LHCN-M2 (cell line): Measurements from ENCODE around the gene ZNF662. TPM values are rescaled to one million over a fixed set of nuclear protein-coding genes. Genes with fewer than 3 reads are reported as not detected.

Experiments
- DNase-seq: peaks from one replicate; pipeline ENCODE4 v3.0.0-alpha.2; 2012; ENCODE audit warnings: low read depth
- total RNA-seq: library from RNA; depleted of rRNA; stranded (reverse); fragments of >200 nt; gene quantifications from 2 replicates; pipeline ENCODE4 v1.2.3, GENCODE V29; 2014; rRNA removed

ZNF662 gene
- total RNA-seq, 1 experiment from 2014 or later = 1.4 TPM

DNA sequence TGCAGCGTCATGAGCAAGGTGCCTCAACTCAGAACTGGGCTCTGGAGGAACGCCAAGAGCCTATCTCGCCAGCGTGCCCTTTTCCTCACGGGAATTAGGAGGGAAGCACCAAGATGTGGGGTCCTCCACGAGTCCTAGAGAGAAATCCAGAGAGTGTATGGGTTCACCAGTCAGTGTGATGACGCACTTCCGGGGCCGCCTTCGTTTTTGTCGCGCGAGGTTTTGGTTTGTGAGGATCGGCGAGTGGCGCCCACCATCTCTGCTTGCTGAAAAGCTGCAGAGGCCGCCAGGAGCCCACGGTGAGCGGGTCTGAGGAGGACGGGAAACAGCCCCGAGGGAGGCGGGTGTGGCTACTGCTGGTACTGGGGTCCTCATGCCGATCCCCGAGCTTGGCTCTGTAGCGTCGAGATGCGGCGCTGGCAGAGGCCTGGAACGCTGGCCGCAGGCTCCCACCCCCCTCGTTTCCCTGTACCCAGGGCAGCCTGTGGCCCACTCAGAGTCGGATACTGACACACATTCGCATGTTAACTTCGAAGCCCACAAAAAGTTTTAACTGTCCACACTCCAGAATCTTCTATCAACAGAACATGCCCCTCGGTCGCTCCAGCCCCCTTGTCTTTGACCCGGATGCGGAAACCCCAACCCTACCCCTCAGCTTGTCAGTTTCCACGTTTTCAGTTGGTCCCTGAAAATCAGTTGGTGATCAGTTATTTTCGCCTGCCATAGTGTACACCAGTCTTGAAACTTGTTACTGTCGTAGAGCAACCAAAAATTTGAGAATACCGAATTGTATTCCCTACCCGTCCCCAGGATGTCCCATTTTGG lies 30.4 kb downstream of the ZNF662 start:
- DNase-seq = no peak

DNA sequence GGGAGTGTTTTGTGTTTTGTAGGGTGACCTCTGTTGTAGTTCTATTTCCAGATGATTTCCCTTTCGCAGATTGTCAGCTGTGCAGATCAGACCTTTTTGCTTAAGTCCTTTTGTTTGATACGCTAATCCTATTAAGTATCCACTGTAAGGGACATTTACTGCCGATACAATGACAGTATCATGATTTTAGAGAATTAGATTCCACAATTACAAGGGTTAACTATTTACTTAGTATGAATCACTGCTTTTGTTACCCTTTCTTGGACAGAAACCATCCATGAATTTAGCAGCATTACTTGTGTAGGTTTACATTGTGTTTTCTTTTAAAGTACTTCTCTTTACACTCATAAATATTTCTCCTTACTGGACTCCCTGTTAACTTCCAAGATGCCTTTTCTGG lies 31.4 kb downstream of the ZNF662 start:
- no peak for DNase-seq

DNA sequence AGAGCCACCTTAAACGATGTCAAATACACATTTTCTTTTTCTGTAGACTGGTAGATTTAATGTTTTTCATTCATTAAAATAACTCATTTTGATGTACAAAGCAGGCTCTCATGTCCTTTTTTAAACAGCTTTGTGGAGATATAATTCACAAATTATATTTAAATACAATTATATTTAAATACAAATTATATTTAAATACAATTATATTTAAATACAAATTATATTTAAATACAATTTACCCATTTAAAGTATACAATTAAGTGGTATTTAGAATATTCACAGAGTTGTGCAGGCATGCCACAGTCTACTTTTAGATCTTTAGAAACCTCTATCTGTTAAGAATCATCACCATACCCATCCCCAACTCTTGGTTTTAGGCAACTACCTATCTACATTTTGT lies 36.8 kb downstream of the ZNF662 start:
- DNase-seq = no peak

DNA sequence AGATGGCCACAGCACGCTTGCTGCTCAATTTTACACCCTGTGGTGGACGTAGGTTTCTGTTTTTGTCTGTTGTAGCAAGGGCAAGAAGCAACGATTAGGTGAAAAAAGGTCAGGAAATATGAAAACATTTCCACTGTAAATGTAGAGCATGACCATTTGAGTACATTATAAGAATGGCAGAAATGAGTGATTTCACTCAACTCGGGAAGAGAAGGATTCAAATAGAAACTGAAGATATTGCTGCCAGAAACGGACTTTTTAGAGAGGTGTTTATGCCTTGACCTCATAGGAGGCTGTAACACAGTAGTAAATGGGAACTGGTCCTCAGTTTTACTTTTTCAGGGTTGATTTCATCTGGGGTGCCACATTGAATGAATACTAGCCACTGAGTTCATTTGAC lies 40.1 kb downstream of the ZNF662 start:
- DNase-seq = no peak

DNA sequence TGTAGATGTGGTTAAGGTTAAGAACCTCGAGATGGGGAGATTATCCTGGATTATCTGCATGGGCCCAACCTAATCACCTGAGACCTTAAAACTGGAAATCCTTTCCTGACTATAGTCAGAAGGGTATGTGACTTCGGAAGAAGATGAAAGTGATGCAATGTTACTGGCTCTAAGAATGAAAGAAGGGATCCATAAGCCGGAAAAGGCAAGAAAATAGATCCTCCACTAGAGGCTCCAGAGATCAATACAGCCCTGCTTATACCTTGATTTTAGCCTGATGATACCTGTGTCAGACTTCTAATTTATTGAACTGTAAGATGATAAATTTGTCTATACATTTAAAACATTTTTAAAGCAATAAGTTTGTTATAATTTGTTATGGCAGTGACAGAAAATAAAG lies 51.6 kb downstream of the ZNF662 start:
- no peak for DNase-seq

DNA sequence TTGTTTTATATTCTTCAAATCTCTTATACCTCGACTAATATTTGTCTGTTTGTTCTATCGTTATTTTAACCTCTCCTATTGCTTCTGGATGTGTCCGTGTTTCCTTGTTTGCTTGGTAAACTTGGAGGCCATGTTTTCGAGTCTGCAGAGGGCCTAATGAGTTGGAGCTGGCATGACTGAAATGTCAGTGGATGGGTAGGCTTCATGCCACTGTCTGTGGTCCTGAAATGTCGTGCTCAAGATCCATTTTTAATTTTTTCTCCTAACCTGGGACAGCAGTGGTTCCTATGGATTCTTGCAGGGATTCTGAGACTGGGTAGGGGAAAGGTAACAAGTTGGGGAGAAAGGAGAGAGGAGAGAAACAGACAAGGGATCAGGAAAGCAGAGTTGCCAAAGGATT lies 54.3 kb downstream of the ZNF662 start:
- DNase-seq = peak; percentile 4

DNA sequence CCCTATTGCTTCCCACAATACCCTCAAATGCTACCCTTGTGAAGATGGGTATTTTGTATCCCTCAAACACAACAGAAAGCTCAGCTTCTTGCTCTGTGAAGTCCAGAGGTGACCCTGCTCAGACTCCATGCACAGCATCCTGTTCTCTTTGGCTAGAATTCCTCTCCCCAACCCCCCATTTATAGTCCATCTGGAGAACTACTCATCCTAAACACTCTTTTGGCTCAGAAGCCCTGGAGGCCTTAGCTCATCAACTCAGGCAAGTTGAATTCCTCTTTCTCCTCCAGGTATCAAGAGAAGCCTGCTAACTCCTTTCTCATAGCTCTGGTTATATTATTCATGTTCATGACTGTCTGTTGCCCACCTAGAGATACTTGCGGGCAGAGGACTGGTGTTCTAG lies 54.8 kb downstream of the ZNF662 start:
- no peak for DNase-seq

DNA sequence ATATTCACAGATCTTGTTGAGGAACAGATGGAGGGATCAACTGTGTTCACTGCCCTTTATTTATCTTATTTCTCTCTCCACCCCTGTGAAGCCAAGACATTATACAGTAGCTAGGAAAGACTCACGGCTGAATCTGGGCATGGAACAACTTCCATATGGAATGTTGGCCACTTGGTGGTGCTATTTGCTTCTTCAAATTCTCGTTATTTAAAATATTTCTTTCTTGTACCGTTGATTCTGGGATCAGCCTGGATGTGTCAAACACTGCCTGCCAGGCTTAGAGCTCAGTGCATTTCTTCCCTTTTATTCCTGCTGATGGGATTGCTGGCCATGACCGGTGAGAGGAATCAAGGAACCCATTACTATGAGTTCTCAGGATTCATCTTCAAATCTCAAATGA lies 55.7 kb downstream of the ZNF662 start:
- peak; percentile 36 for DNase-seq

DNA sequence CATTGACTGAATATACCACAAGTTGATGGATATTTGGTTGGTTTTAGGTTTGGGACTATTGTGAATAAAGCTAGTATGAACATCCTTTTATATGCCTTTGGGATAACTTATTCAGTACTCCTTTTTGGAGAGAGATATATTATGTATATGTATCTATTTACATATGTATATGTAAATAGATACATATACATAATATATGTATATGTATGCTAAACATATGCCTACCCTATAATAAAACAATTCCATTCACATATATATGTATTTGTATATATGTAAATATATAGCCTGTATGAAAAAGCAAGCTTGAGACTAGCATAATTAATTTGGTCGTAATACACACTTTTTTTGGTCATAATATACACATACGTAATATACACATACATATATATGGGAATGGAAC lies 57.3 kb downstream of the ZNF662 start:
- DNase-seq = no peak

DNA sequence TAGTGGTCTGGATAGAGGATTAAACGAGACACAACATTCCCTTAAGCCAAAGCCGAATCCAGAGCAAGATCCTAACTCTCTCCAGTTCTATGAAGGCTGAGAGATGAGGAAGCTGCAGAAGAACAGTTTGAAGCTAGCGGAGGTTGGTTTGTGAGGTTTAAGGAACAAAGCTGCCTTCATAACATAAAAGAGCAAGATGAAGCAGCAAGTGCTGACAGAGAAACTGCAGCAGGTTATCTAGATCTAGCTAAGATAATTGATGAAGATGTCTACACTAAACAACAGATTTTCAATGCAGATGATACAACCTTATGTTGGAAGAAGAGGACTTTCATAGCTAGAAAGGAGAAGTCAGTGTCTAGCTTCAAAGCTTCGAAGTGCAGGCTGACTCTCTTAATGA lies 58.3 kb downstream of the ZNF662 start:
- DNase-seq = no peak

Other genes with a start within 250 kb of the ZNF662 start
- gene KLHL40, start 220.6 kb upstream of the ZNF662 start, total RNA-seq = 0.06 TPM in 1 of 2 replicates, not detected in the other
- gene HHATL, start 203.3 kb upstream of the ZNF662 start, total RNA-seq = not detected in 2 replicates
- gene CCDC13, start 132.9 kb upstream of the ZNF662 start, total RNA-seq = 0.57 and 0.77 TPM in 2 replicates
- 185 and 201 TPM in 2 replicates for gene HIGD1A, start 101.7 kb upstream of the ZNF662 start, total RNA-seq
- 0.11 TPM in 1 of 2 replicates, not detected in the other for gene ACKR2, start 96.7 kb upstream of the ZNF662 start, total RNA-seq
- gene CYP8B1, start 30.3 kb upstream of the ZNF662 start, total RNA-seq = not detected in 2 replicates
- gene GASK1A, start 73.2 kb downstream of the ZNF662 start, total RNA-seq = not detected in 2 replicates
- 16.1 and 16.7 TPM in 2 replicates for gene POMGNT2, start 199.9 kb downstream of the ZNF662 start, total RNA-seq